HUES48 (cell line): ENCODE data around the gene ZNF534.
"Not testable (repeated sequence)": the region's sequence is repeated elsewhere in the genome, so short reads cannot be mapped to it uniquely, and the experiment has no call there.

Experiments
- H3K27ac ChIP-seq: one replicate; pipeline ENCODE4 v1.7.0; 2013; ENCODE audit warnings: low read depth, low read length, inconsistent platforms
- H3K27me3 ChIP-seq: 2 replicates; pipeline ENCODE4 v1.6.1; 2013; ENCODE audit warnings: mild to moderate bottlenecking, low read length; ENCODE audit not compliant: control insufficient read depth, insufficient read depth
- H3K36me3 ChIP-seq: 2 replicates; pipeline ENCODE4 v1.6.1; 2013; ENCODE audit warnings: low read length; ENCODE audit not compliant: control insufficient read depth, insufficient read depth
- H3K4me1 ChIP-seq: 2 replicates; pipeline ENCODE4 v1.6.1; 2013; ENCODE audit warnings: mild to moderate bottlenecking, low read length; ENCODE audit not compliant: control insufficient read depth, insufficient read depth
- H3K4me3 ChIP-seq: 2 replicates; pipeline ENCODE4 v1.5.1; 2013; ENCODE audit warnings: mild to moderate bottlenecking, low read depth, low read length
- H3K9ac ChIP-seq: 2 replicates; pipeline ENCODE4 v1.6.1; 2013; ENCODE audit warnings: mild to moderate bottlenecking, low read depth, low read length, moderate library complexity
- H3K9me3 ChIP-seq: 2 replicates; pipeline ENCODE4 v1.6.1; 2013; ENCODE audit warnings: low read length; ENCODE audit not compliant: control insufficient read depth, insufficient read depth

Gene ZNF534

DNA sequence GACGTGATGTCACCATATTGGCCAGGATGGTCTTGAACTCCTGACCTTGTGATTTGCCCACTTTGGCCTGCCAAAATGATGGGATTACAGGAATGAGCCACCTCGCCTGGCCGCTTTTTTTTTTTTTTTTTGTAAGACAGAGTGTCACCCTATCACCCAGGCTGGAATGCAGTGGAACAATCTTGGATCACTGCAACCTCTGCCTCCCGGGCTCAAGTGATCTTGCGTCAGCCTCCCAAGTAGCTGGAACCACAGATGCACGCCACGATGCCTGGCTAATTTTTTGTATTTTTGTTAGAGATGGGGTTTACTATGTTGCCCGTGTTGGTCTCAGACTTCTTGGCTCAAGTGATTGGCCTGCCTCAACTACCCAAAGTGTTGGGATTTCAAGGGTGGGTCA, 69.6 kb downstream of the ZNF534 start:
- Histone ChIP-seq H3K4me3 (no peak overlapping the region), H3K27ac (no peak overlapping the region), H3K27me3 (peaks cover 47% of the 10 kb centered on the region), H3K9me3 (no peaks in the 10 kb centered on the region), H3K4me1 (0 out of 2 replicates have a peak, but pooled peaks cover 3% of the 10 kb centered on the region), H3K9ac (no peak overlapping the region), H3K36me3 (peaks cover 7% of the 10 kb centered on the region; the same call in 1 of the 2 replicates)

DNA sequence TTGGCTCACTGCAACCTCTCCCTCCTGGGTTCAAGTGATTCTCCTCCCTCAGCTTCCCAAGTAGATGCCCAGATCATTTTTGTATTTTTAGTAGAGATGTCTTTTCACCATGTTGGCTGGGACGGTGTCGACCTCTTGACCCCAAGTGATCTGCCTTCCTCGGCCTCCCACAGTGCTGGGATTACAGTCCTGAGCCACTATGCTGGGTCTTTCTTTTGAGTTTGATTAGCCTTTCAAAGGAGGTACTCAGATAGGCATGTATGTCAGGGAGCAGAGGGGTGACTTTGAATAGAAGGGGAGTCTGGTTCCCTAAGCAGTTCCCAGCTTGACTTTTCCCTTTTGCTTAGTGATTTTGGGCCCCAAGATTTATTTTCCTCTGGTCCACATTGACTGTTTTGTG, 71.5 kb downstream of the ZNF534 start:
- H3K27me3 ChIP-seq, result peaks cover 45% of the 10 kb centered on the region
- not testable (repeated sequence) for H3K4me1 ChIP-seq, H3K9ac ChIP-seq, H3K36me3 ChIP-seq, H3K9me3 ChIP-seq, H3K27ac ChIP-seq, H3K4me3 ChIP-seq

DNA sequence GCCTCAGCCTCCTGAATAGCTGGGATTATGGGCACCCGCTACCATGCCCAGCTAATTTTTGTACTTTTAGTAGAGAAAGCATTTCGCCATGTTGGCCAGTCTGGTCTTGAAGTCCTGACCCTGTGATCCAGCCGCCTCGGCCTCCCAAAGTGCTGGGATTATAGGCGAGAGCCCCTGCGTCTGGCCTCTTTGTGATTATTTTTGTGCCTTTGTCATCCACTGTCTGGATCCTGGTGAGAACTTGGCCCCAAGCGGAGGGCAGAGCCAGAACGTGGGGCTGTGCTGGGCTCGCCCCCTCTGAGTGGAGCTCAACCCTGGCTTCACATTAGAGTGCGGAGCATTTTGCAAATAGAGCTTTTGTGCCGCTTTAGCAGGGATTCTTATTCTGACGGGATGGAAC, 72.0 kb downstream of the ZNF534 start:
- not testable (repeated sequence) for H3K4me1 ChIP-seq, H3K4me3 ChIP-seq, H3K27ac ChIP-seq, H3K36me3 ChIP-seq, H3K9me3 ChIP-seq, H3K9ac ChIP-seq
- peaks cover 45% of the 10 kb centered on the region for H3K27me3 ChIP-seq
